Ovary (tissue), 3 donors: ENCODE data around the gene USH2A.

Experiments used
- EP300 ChIP-seq: sonication (generic); formaldehyde crosslinking; IDR thresholded peaks from one replicate; pipeline ENCODE4 v1.6.1; 2017; ENCODE audit warnings: antibody characterized with exemption
- POLR2A ChIP-seq: fragments of 450-650 bp; IDR thresholded peaks from one replicate; pipeline ENCODE4 v1.6.1; 2017; ENCODE audit warnings: antibody characterized with exemption, mild to moderate bottlenecking, moderate library complexity
- TF ChIP-seq, protein P1 (sequence below), 3 donors: fragments of 450-650 bp in 2 of 3; fragments of 200-600 bp in 1 of 3; IDR thresholded peaks; one replicate each; pipeline versions ENCODE4 v1.5.1 to v1.8.0; 2016 to 2022; ENCODE audit warnings: antibody characterized with exemption in 3 of 3, mild to moderate bottlenecking in 1 of 3
- donor health status: DM: no; HTN: no; CAD: no.

DNA sequence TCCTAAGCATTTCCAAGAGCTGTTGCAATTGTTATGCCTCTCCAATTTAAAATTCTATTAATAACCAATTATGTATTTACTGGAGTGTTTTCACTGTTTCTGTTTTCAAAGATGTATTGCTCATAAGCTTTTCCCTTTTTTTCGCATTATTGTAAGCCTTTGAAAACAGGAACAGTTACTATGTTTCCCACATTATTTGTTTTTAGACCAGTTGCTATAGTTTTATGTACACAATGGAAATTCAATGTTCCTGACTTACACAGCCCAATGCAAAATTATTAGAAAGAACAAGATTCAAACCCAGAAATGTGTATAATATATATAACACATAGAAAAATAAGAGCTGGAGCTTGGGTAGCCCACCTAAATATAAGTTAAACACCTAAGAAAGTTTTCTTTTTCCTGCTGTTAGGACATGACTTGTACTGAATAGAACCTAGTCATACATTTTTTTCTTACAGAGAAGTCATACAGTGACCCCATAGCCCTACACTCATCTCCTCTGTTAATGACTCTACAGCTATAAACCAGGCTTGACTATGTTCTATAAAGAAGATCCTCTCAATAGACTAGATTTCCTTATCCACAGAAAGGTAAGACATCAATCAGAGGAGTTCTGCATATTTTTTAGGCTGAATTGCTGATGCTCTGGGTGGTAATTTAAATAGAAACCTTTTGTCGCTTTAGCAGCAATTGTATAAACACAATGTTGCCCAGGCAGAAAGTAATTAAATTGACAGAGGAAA is 299.6 kb downstream of the USH2A start:
- TF ChIP-seq, protein P1, sequence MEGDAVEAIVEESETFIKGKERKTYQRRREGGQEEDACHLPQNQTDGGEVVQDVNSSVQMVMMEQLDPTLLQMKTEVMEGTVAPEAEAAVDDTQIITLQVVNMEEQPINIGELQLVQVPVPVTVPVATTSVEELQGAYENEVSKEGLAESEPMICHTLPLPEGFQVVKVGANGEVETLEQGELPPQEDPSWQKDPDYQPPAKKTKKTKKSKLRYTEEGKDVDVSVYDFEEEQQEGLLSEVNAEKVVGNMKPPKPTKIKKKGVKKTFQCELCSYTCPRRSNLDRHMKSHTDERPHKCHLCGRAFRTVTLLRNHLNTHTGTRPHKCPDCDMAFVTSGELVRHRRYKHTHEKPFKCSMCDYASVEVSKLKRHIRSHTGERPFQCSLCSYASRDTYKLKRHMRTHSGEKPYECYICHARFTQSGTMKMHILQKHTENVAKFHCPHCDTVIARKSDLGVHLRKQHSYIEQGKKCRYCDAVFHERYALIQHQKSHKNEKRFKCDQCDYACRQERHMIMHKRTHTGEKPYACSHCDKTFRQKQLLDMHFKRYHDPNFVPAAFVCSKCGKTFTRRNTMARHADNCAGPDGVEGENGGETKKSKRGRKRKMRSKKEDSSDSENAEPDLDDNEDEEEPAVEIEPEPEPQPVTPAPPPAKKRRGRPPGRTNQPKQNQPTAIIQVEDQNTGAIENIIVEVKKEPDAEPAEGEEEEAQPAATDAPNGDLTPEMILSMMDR (IDR thresholded peaks at IDR 0.05): no peak
- TF ChIP-seq POLR2A (no peak), EP300 (no peak)
